ENCODE measurements around the gene TYW3. TPM values are rescaled to one million over a fixed set of nuclear protein-coding genes. Genes with fewer than 3 reads are reported as not detected.

TYW3 gene
- total RNA-seq, 1 donor from 2014 or later = 0.13 TPM

DNA sequence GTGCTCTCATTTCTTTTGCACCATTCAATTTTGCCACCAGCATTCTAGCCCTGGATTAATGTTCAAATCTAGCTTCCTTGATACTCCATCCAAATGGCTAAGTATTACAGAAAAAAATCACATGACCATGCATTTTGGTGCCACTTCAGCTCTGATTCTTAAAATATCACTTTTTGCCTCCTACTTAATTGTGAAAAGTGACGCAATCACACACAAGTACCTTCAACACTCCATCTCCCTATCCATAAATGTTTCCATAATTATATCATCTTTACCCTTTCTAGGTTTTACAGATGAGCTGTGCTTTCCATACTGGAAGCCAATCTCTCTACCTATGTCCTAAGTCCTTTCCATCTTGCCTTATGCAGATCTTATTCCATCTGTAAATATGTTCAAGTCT, 16.1 kb upstream of the TYW3 start:
- Histone ChIP-seq H3K9me3 (ENCODE audit: low read depth) (no peaks in the 10 kb centered on the region), H3K27me3 (no peaks in the 10 kb centered on the region)
- TF ChIP-seq EZH2phosphoT487 (IDR thresholded peaks at IDR 0.05) = no peak
- TF ChIP-seq, protein P1, sequence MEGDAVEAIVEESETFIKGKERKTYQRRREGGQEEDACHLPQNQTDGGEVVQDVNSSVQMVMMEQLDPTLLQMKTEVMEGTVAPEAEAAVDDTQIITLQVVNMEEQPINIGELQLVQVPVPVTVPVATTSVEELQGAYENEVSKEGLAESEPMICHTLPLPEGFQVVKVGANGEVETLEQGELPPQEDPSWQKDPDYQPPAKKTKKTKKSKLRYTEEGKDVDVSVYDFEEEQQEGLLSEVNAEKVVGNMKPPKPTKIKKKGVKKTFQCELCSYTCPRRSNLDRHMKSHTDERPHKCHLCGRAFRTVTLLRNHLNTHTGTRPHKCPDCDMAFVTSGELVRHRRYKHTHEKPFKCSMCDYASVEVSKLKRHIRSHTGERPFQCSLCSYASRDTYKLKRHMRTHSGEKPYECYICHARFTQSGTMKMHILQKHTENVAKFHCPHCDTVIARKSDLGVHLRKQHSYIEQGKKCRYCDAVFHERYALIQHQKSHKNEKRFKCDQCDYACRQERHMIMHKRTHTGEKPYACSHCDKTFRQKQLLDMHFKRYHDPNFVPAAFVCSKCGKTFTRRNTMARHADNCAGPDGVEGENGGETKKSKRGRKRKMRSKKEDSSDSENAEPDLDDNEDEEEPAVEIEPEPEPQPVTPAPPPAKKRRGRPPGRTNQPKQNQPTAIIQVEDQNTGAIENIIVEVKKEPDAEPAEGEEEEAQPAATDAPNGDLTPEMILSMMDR (IDR thresholded peaks at IDR 0.05) = no peak
- TF ChIP-seq EZH2 (IDR thresholded peaks at IDR 0.05) = no peak

DNA sequence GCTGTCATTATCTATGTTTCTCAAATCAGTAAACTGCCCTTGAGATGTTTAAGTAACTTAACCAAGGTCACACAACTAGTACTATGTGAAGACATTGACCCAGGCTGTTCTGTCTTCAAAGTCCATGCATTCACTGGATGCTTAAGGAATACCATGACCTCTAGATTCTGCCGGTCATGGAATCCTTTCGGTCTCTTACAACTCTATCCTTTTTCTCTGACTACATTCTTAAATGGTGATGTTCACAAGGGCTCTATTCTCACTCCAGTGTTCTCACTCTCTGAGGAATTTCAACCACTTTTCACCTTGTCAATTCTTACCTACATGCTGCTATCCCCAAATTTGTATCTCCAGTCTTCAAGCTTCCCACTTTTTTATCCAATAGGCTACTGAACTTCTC, 15.3 kb upstream of the TYW3 start:
- H3K4me3 ChIP-seq = no peak overlapping the region
- no peaks in the 10 kb centered on the region for H3K9me3 Mint-ChIP-seq
- no peaks in the 10 kb centered on the region for H4K20me1 ChIP-seq (ENCODE audit: low read depth)
- H3K27me3 ChIP-seq = no peaks in the 10 kb centered on the region
- DNase-seq (ENCODE audit: low spot score) = no peak
- H3K9ac ChIP-seq = no peak overlapping the region
- no peaks in the 10 kb centered on the region for H3K36me3 Mint-ChIP-seq
- no peak overlapping the region for H3K4me3 Mint-ChIP-seq
- H3K27me3 Mint-ChIP-seq (ENCODE audit: insufficient read depth, low read depth) = no peaks in the 10 kb centered on the region
- no peaks in the 10 kb centered on the region for H3F3A ChIP-seq (ENCODE audit: low read depth)
- TF ChIP-seq, protein P1 (IDR thresholded peaks at IDR 0.05) = no peak
- no peak for TF ChIP-seq EZH2phosphoT487 (IDR thresholded peaks at IDR 0.05)
- TF ChIP-seq EZH2 (IDR thresholded peaks at IDR 0.05) = no peak
- H3K9me3 ChIP-seq (ENCODE audit: low read depth) = no peaks in the 10 kb centered on the region
- H3K27ac Mint-ChIP-seq = no peak overlapping the region
- H3K36me3 ChIP-seq = no peaks in the 10 kb centered on the region
- peaks cover 10% of the 10 kb centered on the region for H3K4me1 Mint-ChIP-seq
- no peak overlapping the region for H2AFZ ChIP-seq (replicated peaks)
- H3K79me2 ChIP-seq (ENCODE audit: low read depth) = no peaks in the 10 kb centered on the region
- H3K4me1 ChIP-seq = peaks cover 14% of the 10 kb centered on the region
- no peak overlapping the region for H3K27ac ChIP-seq
- no peak overlapping the region for H3K4me2 ChIP-seq

More for the DNA sequence above, 16.1 kb upstream of the TYW3 start:
- Histone ChIP-seq H4K20me1 (ENCODE audit: low read depth) (no peaks in the 10 kb centered on the region), H3K4me1 (peaks cover 17% of the 10 kb centered on the region), H3K9ac (no peak overlapping the region), H3K4me3 (no peak overlapping the region), H2AFZ (replicated peaks) (no peak overlapping the region), H3K36me3 (no peaks in the 10 kb centered on the region), H3K27ac (no peak overlapping the region), H3K79me2 (ENCODE audit: low read depth) (no peaks in the 10 kb centered on the region), H3K4me2 (no peak overlapping the region), H3F3A (ENCODE audit: low read depth) (no peaks in the 10 kb centered on the region)
- Mint-ChIP-seq H3K4me3 (no peak overlapping the region), H3K27ac (no peak overlapping the region), H3K36me3 (no peaks in the 10 kb centered on the region), H3K27me3 (ENCODE audit: insufficient read depth, low read depth) (no peaks in the 10 kb centered on the region), H3K9me3 (no peaks in the 10 kb centered on the region), H3K4me1 (peaks cover 10% of the 10 kb centered on the region)
- no peak for DNase-seq (ENCODE audit: low spot score)

DNA sequence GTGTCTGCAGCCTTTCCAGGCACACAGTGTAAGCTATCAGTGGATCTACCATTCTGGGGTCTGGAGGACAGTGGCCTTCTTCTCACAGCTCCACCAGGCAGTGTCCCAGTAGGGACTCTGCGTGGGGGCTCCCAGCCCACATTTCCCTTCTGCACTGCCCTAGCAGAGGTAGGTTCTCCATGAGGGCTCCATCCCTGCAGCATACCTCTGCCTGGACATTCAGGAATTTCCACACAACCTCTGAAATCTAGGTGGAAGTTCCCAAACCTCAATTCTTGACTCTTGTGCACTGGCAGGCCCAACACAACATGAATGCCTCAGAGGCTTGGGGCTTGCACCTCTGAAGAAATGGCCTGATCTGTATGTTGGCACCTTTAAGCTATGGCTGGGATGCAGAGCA, 6.9 kb upstream of the TYW3 start:
- no peak overlapping the region for H2AFZ ChIP-seq (replicated peaks)
- H4K20me1 ChIP-seq (ENCODE audit: low read depth) = no peaks in the 10 kb centered on the region
- TF ChIP-seq EZH2 (IDR thresholded peaks at IDR 0.05) (no peak), EZH2phosphoT487 (IDR thresholded peaks at IDR 0.05) (no peak)
- TF ChIP-seq, protein P1 (IDR thresholded peaks at IDR 0.05) = no peak
- DNase-seq (ENCODE audit: low spot score) = no peak
- H3K36me3 ChIP-seq = no peaks in the 10 kb centered on the region
- no peaks in the 10 kb centered on the region for H3K4me1 ChIP-seq
- H3K36me3 Mint-ChIP-seq = peaks cover 17% of the 10 kb centered on the region
- no peaks in the 10 kb centered on the region for H3K79me2 ChIP-seq (ENCODE audit: low read depth)
- no peak overlapping the region for H3K4me3 Mint-ChIP-seq
- no peaks in the 10 kb centered on the region for H3F3A ChIP-seq (ENCODE audit: low read depth)
- H3K4me1 Mint-ChIP-seq = no peaks in the 10 kb centered on the region
- H3K9ac ChIP-seq = no peak overlapping the region
- no peak overlapping the region for H3K4me2 ChIP-seq
- no peaks in the 10 kb centered on the region for H3K27me3 Mint-ChIP-seq (ENCODE audit: insufficient read depth, low read depth)
- H3K27ac ChIP-seq = no peak overlapping the region
- no peaks in the 10 kb centered on the region for H3K9me3 ChIP-seq (ENCODE audit: low read depth)
- no peak overlapping the region for H3K4me3 ChIP-seq
- no peaks in the 10 kb centered on the region for H3K27me3 ChIP-seq
- no peak overlapping the region for H3K27ac Mint-ChIP-seq
- H3K9me3 Mint-ChIP-seq = peaks cover 22% of the 10 kb centered on the region
